HG03342 (cell line): ENCODE data around the gene ZNF319.
"Not testable (repeated sequence)": the region's sequence is repeated elsewhere in the genome, so short reads cannot be mapped to it uniquely, and the experiment has no call there.

Source experiments
- ATAC-seq: cut with Tn5 transposase; IDR thresholded peaks from one replicate; pipeline ENCODE4 v1.9.1; 2021; ENCODE audit warnings: mild to moderate bottlenecking, moderate library complexity; ENCODE audit not compliant: unreplicated experiment

Gene ZNF319

DNA sequence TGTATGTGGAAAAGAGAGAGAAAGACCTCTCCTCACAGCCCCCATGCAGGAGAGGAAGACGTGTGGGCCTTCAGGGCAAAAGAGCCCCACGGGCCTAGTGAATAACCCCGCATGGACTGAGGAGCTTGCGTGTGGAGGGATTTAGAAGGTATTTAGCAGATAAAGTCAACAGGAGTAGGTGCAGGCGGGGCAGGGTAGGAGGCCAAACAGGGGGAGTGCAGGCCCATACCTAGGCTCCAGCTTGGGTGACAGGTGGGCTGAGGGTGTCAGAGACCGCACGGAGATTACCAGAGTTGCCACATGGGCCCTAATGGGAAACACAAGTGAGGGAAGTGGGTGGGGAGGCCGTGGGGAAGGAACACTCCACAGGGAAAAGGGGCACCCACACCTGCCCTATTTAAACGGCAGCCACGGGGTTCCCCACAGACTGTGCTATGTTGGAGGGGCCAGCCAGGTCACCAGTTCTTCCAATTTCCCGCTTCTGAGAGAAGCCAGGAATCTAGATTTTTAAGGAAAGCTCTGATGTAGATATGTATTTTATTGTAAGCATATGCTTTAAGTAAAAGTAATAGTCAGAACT, 21.4 kb downstream of the ZNF319 start:
- ATAC-seq: no peak

GRCh38 chr16:57978070-57978465, 22.4 kb downstream of the ZNF319 start:
- ATAC-seq: not testable (repeated sequence)

GRCh38 chr16:57977418-57978069, 22.9 kb downstream of the ZNF319 start:
- no peak for ATAC-seq

DNA sequence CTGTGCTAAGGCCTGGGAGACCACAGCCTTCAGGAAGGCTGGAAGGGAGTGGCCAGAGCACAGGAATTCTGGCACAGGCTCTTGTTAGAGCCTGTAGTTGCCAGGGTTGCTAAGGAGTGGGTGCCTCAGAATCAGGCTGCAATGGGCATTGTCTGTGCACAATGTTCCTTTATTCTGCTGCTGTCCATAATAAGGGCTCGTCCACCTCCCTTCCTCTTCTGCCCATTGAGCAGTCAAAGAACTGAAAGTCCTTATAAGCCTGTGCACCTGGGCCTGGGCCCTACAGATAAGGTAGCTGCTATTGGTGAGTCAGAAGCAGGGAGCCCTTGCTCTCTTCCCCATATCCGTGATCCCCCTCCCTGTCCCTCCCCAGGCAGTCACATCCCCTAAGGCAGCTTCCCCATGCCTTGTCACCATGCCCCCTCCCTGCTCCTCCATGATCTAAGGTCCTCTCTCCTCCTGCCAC, 24.1 kb downstream of the ZNF319 start:
- no peak for ATAC-seq

- no peak for ATAC-seq
Observed at GRCh38 chr16:57972306-57972705, 28.2 kb downstream of the ZNF319 start.

DNA sequence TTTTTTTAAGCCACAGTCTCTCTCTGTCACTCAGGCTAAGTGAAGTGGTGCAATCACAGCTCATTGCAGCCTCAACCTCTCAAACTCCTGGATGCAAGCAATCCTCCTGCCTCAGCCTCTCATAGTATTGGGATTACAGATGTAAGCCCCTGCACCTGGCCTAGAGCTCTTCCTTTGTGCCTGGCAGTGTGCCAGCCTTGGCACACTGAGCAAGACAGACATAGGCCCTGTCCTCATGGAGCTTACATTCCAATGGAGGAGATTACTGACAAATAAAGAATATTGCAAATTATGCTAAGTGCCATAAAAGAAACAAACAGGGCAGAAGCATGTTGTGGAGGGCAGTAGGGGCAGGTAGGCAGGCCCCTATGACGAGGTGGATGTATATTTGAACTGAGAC, 28.6 kb downstream of the ZNF319 start:
- ATAC-seq: no peak

- no peak for ATAC-seq
Observed at GRCh38 chr16:57970970-57971369, 29.5 kb downstream of the ZNF319 start, which contains the start of gene CNGB1. CNGB1 (minus strand) TSS chr16:57971128; CDS start chr16:57967286, 3,842 bp downstream.

GRCh38 chr16:57970319-57970718, 30.2 kb downstream of the ZNF319 start:
- ATAC-seq: no peak

- ATAC-seq: no peak
Observed at GRCh38 chr16:57969451-57970123, 30.9 kb downstream of the ZNF319 start.

GRCh38 chr16:57967916-57968315, 32.6 kb downstream of the ZNF319 start:
- no peak for ATAC-seq

DNA sequence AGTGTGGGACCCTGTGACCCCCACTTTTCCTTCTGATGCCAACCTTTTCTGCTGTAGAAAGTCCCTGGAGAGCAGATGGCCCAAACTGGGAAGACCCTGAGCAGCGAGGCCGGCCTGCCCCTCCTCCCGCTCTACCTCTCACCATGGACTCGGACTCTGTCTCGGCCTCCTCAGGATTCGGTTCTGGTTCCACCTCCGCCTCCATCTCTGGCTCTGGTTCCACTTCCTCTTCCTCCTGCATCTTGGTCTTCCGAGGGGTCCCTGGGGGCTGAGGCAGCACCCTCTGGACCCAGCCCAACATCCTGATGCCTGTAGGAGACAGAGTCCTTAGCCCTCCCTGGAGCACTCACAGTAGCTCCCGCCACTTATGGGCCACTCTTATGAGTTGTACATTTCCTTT, 33.5 kb downstream of the ZNF319 start:
- no peak for ATAC-seq

GRCh38 chr16:57966204-57966771, 34.2 kb downstream of the ZNF319 start:
- ATAC-seq: no peak

DNA sequence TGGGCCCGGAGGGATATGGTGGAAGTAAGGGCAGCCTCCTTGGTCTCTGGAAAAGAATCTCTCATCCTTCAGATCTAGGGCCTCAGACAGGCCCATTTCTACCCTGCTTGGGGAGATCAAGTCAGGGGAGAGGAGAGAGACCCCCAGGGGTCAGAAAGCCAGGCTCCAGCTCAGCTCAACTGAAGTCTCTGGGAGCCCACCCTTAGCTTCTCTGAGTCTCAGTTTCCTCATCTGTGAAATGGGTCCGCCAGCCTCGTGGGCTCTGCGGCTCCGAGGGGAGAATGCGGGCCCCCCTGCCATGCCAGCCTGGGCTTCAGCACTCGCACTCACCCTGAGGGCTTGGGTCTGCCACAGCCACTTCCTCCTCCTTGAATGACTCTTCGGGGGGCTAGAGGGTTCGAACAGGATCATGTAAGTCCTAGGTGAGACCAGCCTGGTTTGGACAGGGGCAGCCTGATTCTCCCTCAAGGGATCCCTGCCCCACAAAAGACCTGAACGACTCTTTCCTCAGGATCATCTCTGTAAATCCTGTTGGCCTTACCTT, 36.2 kb downstream of the ZNF319 start:
- no peak for ATAC-seq

- no peak for ATAC-seq
Observed at GRCh38 chr16:57962756-57963155, 37.7 kb downstream of the ZNF319 start.

- ATAC-seq: no peak
Observed at GRCh38 chr16:57962046-57962445, 38.4 kb downstream of the ZNF319 start.

DNA sequence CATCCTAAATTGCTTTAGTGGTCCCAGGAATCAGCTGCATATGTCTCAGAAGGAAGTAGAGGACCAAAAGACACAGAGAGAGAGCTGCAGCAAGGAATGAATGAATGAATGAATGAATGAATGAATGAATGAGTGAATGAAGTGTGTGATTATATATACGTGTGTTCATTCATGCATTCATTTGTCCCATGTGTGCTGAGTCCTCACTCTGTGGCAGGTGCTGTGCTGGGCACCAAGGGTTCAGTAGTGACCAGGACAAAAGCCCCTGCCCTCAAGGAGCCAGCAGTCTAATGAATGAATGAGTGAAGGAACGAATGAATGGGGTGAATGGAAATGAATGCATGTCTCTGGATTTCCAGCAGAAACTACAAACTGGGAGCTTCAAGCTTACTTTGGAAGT, 38.9 kb downstream of the ZNF319 start:
- no peak for ATAC-seq

DNA sequence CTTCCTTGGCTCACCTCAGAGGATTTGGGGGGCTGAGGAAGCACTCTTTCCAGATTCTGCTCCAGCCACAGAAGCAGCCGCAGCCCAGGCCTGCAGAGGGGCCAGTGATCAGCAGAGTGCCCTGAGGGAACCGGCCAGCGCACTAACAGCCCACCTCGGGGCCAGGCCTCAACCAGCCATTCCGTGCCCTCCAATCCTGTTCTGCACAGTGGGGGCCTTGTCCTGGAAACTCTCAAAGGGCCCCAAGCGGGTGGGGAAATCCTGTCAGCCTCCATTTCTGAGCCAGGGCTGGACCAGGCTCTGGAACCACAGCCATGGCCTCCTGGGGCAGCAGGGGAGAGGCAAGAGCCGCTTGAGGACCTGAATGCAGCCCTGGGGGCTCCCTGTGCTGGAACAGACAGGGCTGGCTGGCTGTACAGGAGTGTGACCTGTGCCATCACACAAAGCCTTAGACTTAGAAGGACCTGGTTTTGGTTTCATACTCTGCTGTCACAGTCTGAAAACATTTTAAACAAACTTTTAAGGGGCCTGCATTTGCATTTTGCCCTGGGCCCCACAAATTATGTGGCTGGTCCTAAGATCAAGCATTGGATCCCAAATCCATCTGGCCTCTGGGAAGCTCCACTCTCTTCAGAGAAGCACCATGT, 39.5 kb downstream of the ZNF319 start:
- ATAC-seq: no peak

- ATAC-seq: no peak
Observed at GRCh38 chr16:57960310-57960709, 40.2 kb downstream of the ZNF319 start.

GRCh38 chr16:57959804-57960203, 40.7 kb downstream of the ZNF319 start:
- no peak for ATAC-seq

- ATAC-seq: no peak
Observed at GRCh38 chr16:57959121-57959520, 41.4 kb downstream of the ZNF319 start.

- no peak for ATAC-seq
Observed at GRCh38 chr16:57958544-57958943, 41.9 kb downstream of the ZNF319 start.
